ENCODE data around the gene TWF2. TPM values are rescaled to one million over a fixed set of nuclear protein-coding genes. Genes with fewer than 3 reads are reported as not detected.

The TWF2 gene
- total and polyA plus RNA-seq, 2 of the 13 experiments (the other 11 are each of a cell fraction or from before 2014, with no cell fraction given): 45.5 to 108 TPM

- TF ChIP-seq, protein P1, sequence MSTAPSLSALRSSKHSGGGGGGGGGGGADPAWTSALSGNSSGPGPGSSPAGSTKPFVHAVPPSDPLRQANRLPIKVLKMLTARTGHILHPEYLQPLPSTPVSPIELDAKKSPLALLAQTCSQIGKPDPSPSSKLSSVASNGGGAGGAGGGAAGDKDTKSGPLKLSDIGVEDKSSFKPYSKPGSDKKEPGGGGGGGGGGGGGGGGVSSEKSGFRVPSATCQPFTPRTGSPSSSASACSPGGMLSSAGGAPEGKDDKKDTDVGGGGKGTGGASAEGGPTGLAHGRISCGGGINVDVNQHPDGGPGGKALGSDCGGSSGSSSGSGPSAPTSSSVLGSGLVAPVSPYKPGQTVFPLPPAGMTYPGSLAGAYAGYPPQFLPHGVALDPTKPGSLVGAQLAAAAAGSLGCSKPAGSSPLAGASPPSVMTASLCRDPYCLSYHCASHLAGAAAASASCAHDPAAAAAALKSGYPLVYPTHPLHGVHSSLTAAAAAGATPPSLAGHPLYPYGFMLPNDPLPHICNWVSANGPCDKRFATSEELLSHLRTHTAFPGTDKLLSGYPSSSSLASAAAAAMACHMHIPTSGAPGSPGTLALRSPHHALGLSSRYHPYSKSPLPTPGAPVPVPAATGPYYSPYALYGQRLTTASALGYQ (CRISPR knock-in tag; IDR thresholded peaks at IDR 0.05): no peak
- no peak for TF ChIP-seq ZNF580 (CRISPR knock-in tag; IDR thresholded peaks at IDR 0.05; ENCODE audit: borderline replicate concordance, low read depth)
- no peak for TF ChIP-seq YY1 (IDR thresholded peaks at IDR 0.05; ENCODE audit: insufficient read depth, insufficient replicate concordance, low read depth, low read length)
- TF ChIP-seq MAFG (CRISPR knock-in tag; IDR thresholded peaks at IDR 0.05): no peak
- TF ChIP-seq NFRKB (IDR thresholded peaks at IDR 0.05): no peak
- no peak for TF ChIP-seq HHEX (CRISPR knock-in tag; IDR thresholded peaks at IDR 0.05)
- no peak for TF ChIP-seq NFAT5 (CRISPR knock-in tag; IDR thresholded peaks at IDR 0.05)
- no peak for TF ChIP-seq ZNF775 (CRISPR knock-in tag; IDR thresholded peaks at IDR 0.05; ENCODE audit: borderline replicate concordance)
- TF ChIP-seq ZNF205 (CRISPR knock-in tag; IDR thresholded peaks at IDR 0.05): no peak
- no peak for TF ChIP-seq NCOR1 (IDR thresholded peaks at IDR 0.05; ENCODE audit: borderline replicate concordance, low read length)
- TF ChIP-seq PRPF4 (IDR thresholded peaks at IDR 0.05; ENCODE audit: low read depth, low read length, poor library complexity, severe bottlenecking): no peak
These were observed 53.6 kb downstream of the TWF2 start (continued) for GRCh38 chr3:52185311-52185710.
